GM19397 (cell line): Measurements from ENCODE around the gene CFB.
"Not testable (repeated sequence)": the region's sequence is repeated elsewhere in the genome, so short reads cannot be mapped to it uniquely, and the experiment has no call there.

Source experiments
- ATAC-seq: cut with Tn5 transposase; IDR thresholded peaks from one replicate; pipeline ENCODE4 v1.9.1; 2021; ENCODE audit warnings: mild to moderate bottlenecking, moderate library complexity; ENCODE audit not compliant: unreplicated experiment

The CFB gene

DNA sequence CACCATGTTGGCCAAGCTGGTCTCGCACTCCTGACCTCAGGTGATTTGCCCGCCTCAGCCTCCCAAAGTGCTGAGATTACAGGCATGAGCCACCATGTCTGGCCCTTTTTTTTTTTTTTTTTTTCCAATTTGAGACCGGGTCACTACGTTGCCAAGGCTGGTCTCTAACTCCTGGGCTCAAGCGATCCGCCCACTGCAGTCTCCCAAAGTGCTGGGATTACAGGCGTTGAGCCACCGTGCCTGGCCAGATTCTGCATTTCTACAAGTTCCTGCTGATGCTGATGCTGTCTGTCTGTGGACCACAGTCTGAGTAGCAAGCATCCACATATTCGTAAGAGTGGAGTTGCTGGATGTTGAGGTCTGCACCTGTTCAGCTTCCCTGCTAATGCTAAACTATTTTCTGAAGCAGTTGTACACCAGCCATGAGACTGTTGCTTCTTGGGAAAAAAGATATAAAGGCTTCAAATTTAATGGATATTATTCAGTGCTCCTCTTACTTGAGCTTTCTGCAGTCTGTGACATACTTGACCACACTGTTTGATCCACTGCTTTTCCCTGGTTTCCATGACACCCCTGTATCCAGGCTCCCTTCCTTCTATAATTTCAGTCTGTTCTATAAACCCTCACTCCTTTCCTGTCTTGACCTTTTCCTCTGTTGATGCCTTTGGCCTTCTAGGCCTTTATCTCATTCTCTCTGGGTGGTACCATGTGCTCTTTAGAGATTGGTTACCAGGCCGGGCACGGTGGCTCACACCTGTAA lies 33.9 kb upstream of the CFB start:
- ATAC-seq: no peak

DNA sequence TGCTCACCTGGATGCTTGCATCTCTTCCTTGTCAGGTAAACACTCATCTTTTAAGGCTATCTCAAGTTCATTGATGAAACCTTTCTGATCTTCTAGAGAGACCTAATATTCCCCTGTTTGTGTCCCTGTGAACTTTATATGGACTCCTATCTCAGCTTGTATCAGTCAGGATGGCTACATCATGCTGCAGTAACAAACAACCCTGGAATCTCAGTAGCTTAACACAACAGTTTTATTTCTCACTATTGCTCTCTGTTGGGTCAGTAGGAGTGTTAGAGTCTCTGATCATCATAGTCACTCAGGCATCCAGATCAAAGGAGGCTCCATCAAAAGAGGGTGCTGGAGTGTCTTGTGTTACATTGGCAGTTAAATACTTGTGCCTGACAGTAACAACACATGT lies 30.5 kb upstream of the CFB start:
- no peak for ATAC-seq

- ATAC-seq: no peak
Measured at GRCh38 chr6:31915756-31916155, 30.1 kb upstream of the CFB start.

- ATAC-seq: no peak
Measured at GRCh38 chr6:31918069-31918720, 27.7 kb upstream of the CFB start.

- ATAC-seq: no peak
Measured at GRCh38 chr6:31919624-31920303, 26.1 kb upstream of the CFB start.

- ATAC-seq: no peak
Measured at GRCh38 chr6:31920811-31921210, 25.1 kb upstream of the CFB start.

GRCh38 chr6:31922942-31923341 lies 23.0 kb upstream of the CFB start:
- no peak for ATAC-seq

- no peak for ATAC-seq
Measured at GRCh38 chr6:31927242-31927862, 18.5 kb upstream of the CFB start, which contains the start of gene C2. TSS of gene C2 (plus strand) at chr6:31927717. CDS start at chr6:31927753, 36 bp downstream.

- ATAC-seq: no peak
Measured at GRCh38 chr6:31927863-31928671, 17.8 kb upstream of the CFB start.

DNA sequence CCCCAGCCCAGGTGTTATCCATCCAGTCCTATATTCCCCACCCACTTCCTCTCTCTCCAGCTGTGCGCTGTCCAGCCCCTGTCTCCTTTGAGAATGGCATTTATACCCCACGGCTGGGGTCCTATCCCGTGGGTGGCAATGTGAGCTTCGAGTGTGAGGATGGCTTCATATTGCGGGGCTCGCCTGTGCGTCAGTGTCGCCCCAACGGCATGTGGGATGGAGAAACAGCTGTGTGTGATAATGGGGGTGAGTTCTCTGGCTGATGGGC lies 17.3 kb upstream of the CFB start:
- ATAC-seq: no peak

DNA sequence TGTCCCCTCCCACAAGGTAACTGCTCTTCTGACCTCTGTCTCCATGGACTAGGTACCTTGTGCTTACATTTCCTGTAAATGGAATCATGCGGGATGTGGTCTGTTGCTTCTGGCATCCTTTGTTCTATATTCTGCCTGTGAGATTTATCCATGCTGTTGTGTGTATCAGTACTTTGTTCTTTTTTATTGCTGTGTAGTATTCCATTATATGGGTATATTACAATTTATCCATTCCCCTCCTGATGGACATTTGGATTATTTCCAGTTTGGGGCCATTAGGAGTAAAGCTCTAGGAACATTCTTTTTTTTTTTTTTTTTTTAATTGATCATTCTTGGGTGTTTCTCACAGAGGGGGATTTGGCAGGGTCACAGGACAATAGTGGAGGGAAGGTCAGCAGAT lies 14.9 kb upstream of the CFB start:
- ATAC-seq: no peak

GRCh38 chr6:31932137-31932536 lies 13.8 kb upstream of the CFB start:
- not testable (repeated sequence) for ATAC-seq

DNA sequence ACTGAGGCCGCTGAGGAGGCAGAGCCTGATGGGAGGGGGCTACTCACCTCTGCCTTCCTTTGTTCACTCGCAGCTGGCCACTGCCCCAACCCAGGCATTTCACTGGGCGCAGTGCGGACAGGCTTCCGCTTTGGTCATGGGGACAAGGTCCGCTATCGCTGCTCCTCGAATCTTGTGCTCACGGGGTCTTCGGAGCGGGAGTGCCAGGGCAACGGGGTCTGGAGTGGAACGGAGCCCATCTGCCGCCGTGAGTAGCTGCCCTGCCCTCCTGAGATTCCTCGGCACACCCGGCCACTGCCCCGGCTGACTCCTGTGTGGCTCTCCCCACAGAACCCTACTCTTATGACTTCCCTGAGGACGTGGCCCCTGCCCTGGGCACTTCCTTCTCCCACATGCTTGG lies 12.4 kb upstream of the CFB start:
- ATAC-seq: no peak

- ATAC-seq: no peak
Measured at GRCh38 chr6:31935021-31935420, 10.9 kb upstream of the CFB start.

- no peak for ATAC-seq
Measured at GRCh38 chr6:31935823-31936222, 10.1 kb upstream of the CFB start.

GRCh38 chr6:31940256-31940664 lies 5.6 kb upstream of the CFB start:
- ATAC-seq: no peak

DNA sequence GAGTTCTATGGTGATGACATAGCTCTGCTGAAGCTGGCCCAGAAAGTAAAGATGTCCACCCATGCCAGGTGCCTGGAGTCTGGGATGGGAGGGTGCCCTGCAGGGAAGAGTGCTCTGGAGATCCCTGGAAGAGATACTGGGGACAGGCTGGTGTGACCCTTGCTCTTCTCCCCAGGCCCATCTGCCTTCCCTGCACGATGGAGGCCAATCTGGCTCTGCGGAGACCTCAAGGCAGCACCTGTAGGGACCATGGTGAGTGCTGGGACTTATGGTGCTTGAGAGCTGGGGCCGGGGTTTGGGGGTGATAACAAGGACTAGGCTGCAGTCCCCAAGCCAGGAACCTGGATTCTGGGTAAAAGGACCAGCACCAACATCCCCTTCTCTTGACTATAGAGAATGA lies 2.2 kb upstream of the CFB start:
- no peak for ATAC-seq

DNA sequence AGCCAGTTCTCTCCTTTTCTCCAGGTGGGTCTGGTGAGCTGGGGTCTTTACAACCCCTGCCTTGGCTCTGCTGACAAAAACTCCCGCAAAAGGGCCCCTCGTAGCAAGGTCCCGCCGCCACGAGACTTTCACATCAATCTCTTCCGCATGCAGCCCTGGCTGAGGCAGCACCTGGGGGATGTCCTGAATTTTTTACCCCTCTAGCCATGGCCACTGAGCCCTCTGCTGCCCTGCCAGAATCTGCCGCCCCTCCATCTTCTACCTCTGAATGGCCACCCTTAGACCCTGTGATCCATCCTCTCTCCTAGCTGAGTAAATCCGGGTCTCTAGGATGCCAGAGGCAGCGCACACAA lies 765 bp upstream of the CFB start:
- ATAC-seq: no peak

DNA sequence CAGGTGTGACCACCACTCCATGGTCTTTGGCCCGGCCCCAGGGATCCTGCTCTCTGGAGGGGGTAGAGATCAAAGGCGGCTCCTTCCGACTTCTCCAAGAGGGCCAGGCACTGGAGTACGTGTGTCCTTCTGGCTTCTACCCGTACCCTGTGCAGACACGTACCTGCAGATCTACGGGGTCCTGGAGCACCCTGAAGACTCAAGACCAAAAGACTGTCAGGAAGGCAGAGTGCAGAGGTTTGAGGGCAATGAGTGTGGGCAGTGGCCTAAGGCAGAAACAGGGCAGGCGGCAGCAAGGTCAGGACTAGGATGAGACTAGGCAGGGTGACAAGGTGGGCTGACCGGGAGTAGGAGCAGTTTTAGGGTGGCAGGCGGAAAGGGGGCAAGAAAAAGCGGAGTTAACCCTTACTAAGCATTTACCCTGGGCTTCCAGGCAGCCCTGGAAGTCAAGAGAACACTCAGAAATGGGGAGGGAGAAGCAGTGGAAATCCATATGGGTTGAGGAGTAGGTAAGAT lies 533 bp downstream of the CFB start:
- ATAC-seq: no peak

DNA sequence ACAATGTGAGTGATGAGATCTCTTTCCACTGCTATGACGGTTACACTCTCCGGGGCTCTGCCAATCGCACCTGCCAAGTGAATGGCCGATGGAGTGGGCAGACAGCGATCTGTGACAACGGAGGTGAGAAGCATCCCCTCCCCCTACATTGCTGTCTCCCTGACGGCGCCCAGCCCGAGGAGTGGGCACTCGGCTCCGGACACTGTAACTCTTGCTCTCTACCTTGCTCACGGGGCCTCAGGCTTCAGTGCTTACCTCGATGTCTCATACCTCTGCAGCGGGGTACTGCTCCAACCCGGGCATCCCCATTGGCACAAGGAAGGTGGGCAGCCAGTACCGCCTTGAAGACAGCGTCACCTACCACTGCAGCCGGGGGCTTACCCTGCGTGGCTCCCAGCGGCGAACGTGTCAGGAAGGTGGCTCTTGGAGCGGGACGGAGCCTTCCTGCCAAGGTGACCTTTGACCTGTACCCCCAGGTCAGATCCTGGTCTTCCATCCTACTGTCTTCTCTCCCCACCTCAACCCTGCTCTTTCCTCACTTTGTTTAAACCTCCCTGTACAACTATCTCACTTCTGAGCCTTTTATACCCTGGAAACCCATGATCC lies 1.3 kb downstream of the CFB start:
- no peak for ATAC-seq
